LNCAP (cell line): Measurements from ENCODE around the gene NFIB.

Experiments used
- CTCF ChIP-seq: fragments of 450-650 bp; IDR thresholded peaks from 2 replicates; pipeline ENCODE4 v1.5.1; 2017; ENCODE audit warnings: mild to moderate bottlenecking

NFIB gene

GRCh38 chr9:14269916-14270315 lies 44.0 kb downstream of the NFIB start:
- TF ChIP-seq CTCF = no peak

GRCh38 chr9:14263707-14264483 lies 50.0 kb downstream of the NFIB start:
- no peak for TF ChIP-seq CTCF

GRCh38 chr9:14262827-14263226 lies 51.1 kb downstream of the NFIB start:
- TF ChIP-seq CTCF = no peak

GRCh38 chr9:14261616-14262015 lies 52.3 kb downstream of the NFIB start:
- TF ChIP-seq CTCF = no peak

- TF ChIP-seq CTCF = no peak
These were observed 53.8 kb downstream of the NFIB start for GRCh38 chr9:14260101-14260500.

GRCh38 chr9:14258660-14259239 lies 55.2 kb downstream of the NFIB start:
- no peak for TF ChIP-seq CTCF

- TF ChIP-seq CTCF = no peak
These were observed 55.8 kb downstream of the NFIB start for GRCh38 chr9:14258156-14258555.
